B cell (primary cell): ENCODE measurements around the gene TESK2.

Source experiments
- CTCF ChIP-seq: fragments of 200-600 bp; IDR thresholded peaks from one replicate; pipeline ENCODE4 v1.8.0; 2022; ENCODE audit warnings: antibody characterized with exemption, mild to moderate bottlenecking
- EZH2 ChIP-seq: IDR thresholded peaks from 2 replicates; pipeline ENCODE4 v1.6.1; 2012; ENCODE audit warnings: borderline replicate concordance, low read depth, mild to moderate bottlenecking, moderate library complexity, low read length; ENCODE audit not compliant: insufficient read depth, poor library complexity, severe bottlenecking

GRCh38 chr1:45300669-45300997, 190.3 kb downstream of the TESK2 start:
- TF ChIP-seq CTCF = no peak
- no peak for TF ChIP-seq EZH2
